ENCODE results near the gene TRIO. TPM values are rescaled to one million over a fixed set of nuclear protein-coding genes. Genes with fewer than 3 reads are reported as not detected.

TRIO gene
- total RNA-seq, 1 experiment from 2014 or later = 211 TPM

GRCh38 chr5:14221732-14222131, 78.6 kb downstream of the TRIO start:
- POLR2A ChIA-PET (ENCODE audit: unreplicated experiment) = no interaction called here
- no peak overlapping the region for H2AFZ ChIP-seq (ENCODE audit: low read length)
- H3F3A ChIP-seq (ENCODE audit: low read length, unreplicated experiment) = peaks cover 3% of the 10 kb centered on the region
- intact Hi-C loops (cut with micrococcal nuclease) = no loop called here
- DNase-seq (no peak), ATAC-seq (no peak)
- peak overlapping the region; percentile 46 for H3K27ac ChIP-seq (ENCODE audit: low read length)
- H3K79me2 ChIP-seq (ENCODE audit: low read length) = peaks cover 99% of the 10 kb centered on the region
- H3K36me3 ChIP-seq (ENCODE audit: low read depth, low read length) = peaks cover 11% of the 10 kb centered on the region; the same call in 1 of the 2 replicates
- no peaks in the 10 kb centered on the region for H3K9me2 ChIP-seq (replicated peaks; ENCODE audit: low read length)
- BruUV-seq (replicated peaks) = no TSS peak
- H3K27me3 ChIP-seq (ENCODE audit: low read length) = no peaks in the 10 kb centered on the region
- peaks cover 39% of the 10 kb centered on the region for H3K4me1 ChIP-seq (ENCODE audit: insufficient read depth, low read length)
- CTCF ChIA-PET = no interaction called here
- H4K20me1 ChIP-seq (ENCODE audit: low read length) = peaks cover 40% of the 10 kb centered on the region
- H3K9ac ChIP-seq (ENCODE audit: low read length) = no peak overlapping the region
- no peak overlapping the region for H3K4me3 ChIP-seq (ENCODE audit: low read length)
- peak overlapping the region; percentile 14; the same call in 1 of the 2 replicates for H3K4me2 ChIP-seq (ENCODE audit: low read length)
- no peaks in the 10 kb centered on the region for H3K9me3 ChIP-seq (ENCODE audit: low read length)
- TF ChIP-seq EZH2 (IDR thresholded peaks at IDR 0.05; ENCODE audit: low read length, unreplicated experiment) (no peak), EZH2phosphoT487 (IDR thresholded peaks at IDR 0.05; ENCODE audit: borderline replicate concordance, low read length) (no peak), CTCF (conservative IDR thresholded peaks at IDR 0.05; ENCODE audit: low read depth, low read length) (no peak)

- H3K27ac ChIP-seq (ENCODE audit: low read length) = peak overlapping the region; percentile 46
- POLR2A ChIA-PET (ENCODE audit: unreplicated experiment) = no interaction called here
Observed at GRCh38 chr5:14222206-14222605, 79.1 kb downstream of the TRIO start.

More at GRCh38 chr5:14222206-14222605, 79.1 kb downstream of the TRIO start:
- peaks cover 38% of the 10 kb centered on the region for H4K20me1 ChIP-seq (ENCODE audit: low read length)
- no peak overlapping the region for H3K4me3 ChIP-seq (ENCODE audit: low read length)
- H3K27me3 ChIP-seq (ENCODE audit: low read length) = no peaks in the 10 kb centered on the region
- no peak overlapping the region for H2AFZ ChIP-seq (ENCODE audit: low read length)
- peak overlapping the region; percentile 28; the same call in 1 of the 2 replicates for H3K4me2 ChIP-seq (ENCODE audit: low read length)
- CTCF ChIA-PET = no interaction called here
- no peak overlapping the region for H3K9ac ChIP-seq (ENCODE audit: low read length)
- peak; percentile 73 for DNase-seq
- peaks cover 11% of the 10 kb centered on the region; the same call in 1 of the 2 replicates for H3K36me3 ChIP-seq (ENCODE audit: low read depth, low read length)
- H3K9me2 ChIP-seq (replicated peaks; ENCODE audit: low read length) = no peaks in the 10 kb centered on the region
- H3K79me2 ChIP-seq (ENCODE audit: low read length) = peaks cover 99% of the 10 kb centered on the region
- H3F3A ChIP-seq (ENCODE audit: low read length, unreplicated experiment) = peaks cover 3% of the 10 kb centered on the region
- H3K9me3 ChIP-seq (ENCODE audit: low read length) = no peaks in the 10 kb centered on the region
- H3K4me1 ChIP-seq (ENCODE audit: insufficient read depth, low read length) = peaks cover 34% of the 10 kb centered on the region
- intact Hi-C loops (cut with micrococcal nuclease) = no loop called here
- ATAC-seq = peak; percentile 73
- no peak for TF ChIP-seq EZH2 (IDR thresholded peaks at IDR 0.05; ENCODE audit: low read length, unreplicated experiment)
- TF ChIP-seq EZH2phosphoT487 (IDR thresholded peaks at IDR 0.05; ENCODE audit: borderline replicate concordance, low read length) = no peak
- no peak for TF ChIP-seq CTCF (conservative IDR thresholded peaks at IDR 0.05; ENCODE audit: low read depth, low read length)
- no TSS peak for BruUV-seq (replicated peaks)
